HEK293T (cell line): ENCODE results near the gene ICAM4.
A peak's percentile ranks its signal among the peaks of the same experiment; 100 is the strongest.

Experiments used
- CTCF ChIA-PET: fragments of 350-600 bp; formaldehyde crosslinking; extraction: SDS; loops from one replicate; lab custom pipeline; 2021; ENCODE audit warnings: antibody characterized with exemption, inconsistent platforms; lab: Yijun Ruan, JAX
- POLR2A ChIA-PET: fragments of 350-600 bp; formaldehyde crosslinking; extraction: SDS; loops from one replicate; lab custom pipeline; 2020; ENCODE audit warnings: antibody characterized with exemption, inconsistent platforms; lab: Yijun Ruan, JAX
- DNase-seq: peaks from one replicate; pipeline ENCODE4 v3.0.0; 2012; ENCODE audit warnings: mixed read lengths; ENCODE audit errors: extremely low spot score
- ARNT ChIP-seq: fragments of 450-650 bp; IDR thresholded peaks from 2 replicates; pipeline ENCODE4 v1.6.1; 2017; ENCODE audit warnings: mild to moderate bottlenecking
- BHLHE40 ChIP-seq: fragments of 450-650 bp; IDR thresholded peaks from 2 replicates; pipeline ENCODE4 v1.6.1; 2016; ENCODE audit warnings: mild to moderate bottlenecking, moderate library complexity, borderline replicate concordance
- CTBP1 ChIP-seq: fragments of 450-650 bp; IDR thresholded peaks from 2 replicates; pipeline ENCODE4 v1.6.1; 2016; ENCODE audit warnings: borderline replicate concordance
- ELF4 ChIP-seq: fragments of 450-650 bp; IDR thresholded peaks from 2 replicates; pipeline ENCODE4 v1.6.1; 2017; ENCODE audit warnings: antibody characterized with exemption
- FOXA1 ChIP-seq: fragments of 450-650 bp; IDR thresholded peaks from 2 replicates; pipeline ENCODE4 v1.6.1; 2016; ENCODE audit warnings: mild to moderate bottlenecking
- FOXK2 ChIP-seq: fragments of 450-650 bp; IDR thresholded peaks from 2 replicates; pipeline ENCODE4 v1.6.1; 2016; ENCODE audit warnings: mild to moderate bottlenecking
- FOXM1 ChIP-seq: fragments of 450-650 bp; IDR thresholded peaks from 2 replicates; pipeline ENCODE4 v1.6.1; 2017; ENCODE audit warnings: mild to moderate bottlenecking, borderline replicate concordance
- HDGF ChIP-seq: fragments of 450-650 bp; IDR thresholded peaks from 2 replicates; pipeline ENCODE4 v1.6.1; 2017; ENCODE audit warnings: antibody characterized with exemption, borderline replicate concordance
- L3MBTL2 ChIP-seq: fragments of 450-650 bp; conservative IDR thresholded peaks from 2 replicates; pipeline ENCODE4 v1.6.1; 2016; ENCODE audit warnings: mild to moderate bottlenecking
- LEF1 ChIP-seq: fragments of 450-650 bp; IDR thresholded peaks from 2 replicates; pipeline ENCODE4 v1.6.1; 2017; ENCODE audit warnings: mild to moderate bottlenecking, borderline replicate concordance
- NFRKB ChIP-seq: fragments of 450-650 bp; IDR thresholded peaks from 2 replicates; pipeline ENCODE4 v1.6.1; 2016; ENCODE audit warnings: mild to moderate bottlenecking, moderate library complexity
- SP1 ChIP-seq: fragments of 450-650 bp; IDR thresholded peaks from 2 replicates; pipeline ENCODE4 v1.6.1; 2017
- SUZ12 ChIP-seq: fragments of 450-650 bp; IDR thresholded peaks from 2 replicates; pipeline ENCODE4 v1.6.1; 2016; ENCODE audit warnings: mild to moderate bottlenecking
- TARDBP ChIP-seq: fragments of 450-650 bp; IDR thresholded peaks from 2 replicates; pipeline ENCODE4 v1.6.1; 2016
- ZNF384 ChIP-seq: fragments of 450-650 bp; IDR thresholded peaks from 2 replicates; pipeline ENCODE4 v1.6.1; 2016
- TF ChIP-seq, protein P1 (sequence below): fragments of 450-650 bp; IDR thresholded peaks from 2 replicates; pipeline ENCODE4 v1.6.1; 2016

Gene ICAM4

DNA sequence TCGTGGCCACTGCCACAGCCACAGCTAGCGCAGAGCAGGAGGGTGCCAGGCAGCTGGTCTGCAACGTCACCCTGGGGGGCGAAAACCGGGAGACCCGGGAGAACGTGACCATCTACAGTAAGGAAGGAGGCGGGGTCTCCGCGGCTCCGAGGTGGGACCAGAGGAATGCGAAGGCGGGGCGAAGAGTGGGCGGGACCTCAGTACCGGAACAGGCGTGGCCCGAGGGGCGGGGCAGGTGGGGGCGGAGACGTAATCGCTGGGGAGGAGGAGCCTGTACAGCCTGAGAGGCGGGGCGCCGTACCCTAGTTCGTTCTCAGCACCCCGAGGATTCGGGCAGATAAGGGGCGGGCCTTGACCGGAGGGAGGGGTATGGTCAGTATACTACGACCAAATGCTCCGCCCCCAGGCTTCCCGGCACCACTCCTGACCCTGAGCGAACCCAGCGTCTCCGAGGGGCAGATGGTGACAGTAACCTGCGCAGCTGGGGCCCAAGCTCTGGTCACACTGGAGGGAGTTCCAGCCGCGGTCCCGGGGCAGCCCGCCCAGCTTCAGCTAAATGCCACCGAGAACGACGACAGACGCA, 5.5 kb downstream of the ICAM4 start:
- ChIA-PET CTCF (interaction anchor here (0.7 to 1.2 kb wide), 3 partner anchors 12 to 96 kb away, joined by 3 to 5 read pairs (median 3); no protein-coding TSS in a partner anchor), POLR2A (interaction anchor here (1.1 to 1.7 kb wide), 4 partner anchors 23 to 88 kb away, joined by 3 to 10 read pairs (median 4); partner anchors contain the start of genes FDX2, RAVER1 and TYK2)
- DNase-seq = peak; percentile 92
- TF ChIP-seq L3MBTL2 (no peak), SUZ12 (no peak), ZNF384 (no peak), FOXM1 (no peak), HDGF (no peak), SP1 (no peak), LEF1 (no peak), TARDBP (no peak), ELF4 (no peak), NFRKB (no peak), BHLHE40 (no peak), ARNT (no peak), FOXK2 (no peak), CTBP1 (no peak)
- TF ChIP-seq, protein P1, sequence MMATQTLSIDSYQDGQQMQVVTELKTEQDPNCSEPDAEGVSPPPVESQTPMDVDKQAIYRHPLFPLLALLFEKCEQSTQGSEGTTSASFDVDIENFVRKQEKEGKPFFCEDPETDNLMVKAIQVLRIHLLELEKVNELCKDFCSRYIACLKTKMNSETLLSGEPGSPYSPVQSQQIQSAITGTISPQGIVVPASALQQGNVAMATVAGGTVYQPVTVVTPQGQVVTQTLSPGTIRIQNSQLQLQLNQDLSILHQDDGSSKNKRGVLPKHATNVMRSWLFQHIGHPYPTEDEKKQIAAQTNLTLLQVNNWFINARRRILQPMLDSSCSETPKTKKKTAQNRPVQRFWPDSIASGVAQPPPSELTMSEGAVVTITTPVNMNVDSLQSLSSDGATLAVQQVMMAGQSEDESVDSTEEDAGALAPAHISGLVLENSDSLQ = no peak

DNA sequence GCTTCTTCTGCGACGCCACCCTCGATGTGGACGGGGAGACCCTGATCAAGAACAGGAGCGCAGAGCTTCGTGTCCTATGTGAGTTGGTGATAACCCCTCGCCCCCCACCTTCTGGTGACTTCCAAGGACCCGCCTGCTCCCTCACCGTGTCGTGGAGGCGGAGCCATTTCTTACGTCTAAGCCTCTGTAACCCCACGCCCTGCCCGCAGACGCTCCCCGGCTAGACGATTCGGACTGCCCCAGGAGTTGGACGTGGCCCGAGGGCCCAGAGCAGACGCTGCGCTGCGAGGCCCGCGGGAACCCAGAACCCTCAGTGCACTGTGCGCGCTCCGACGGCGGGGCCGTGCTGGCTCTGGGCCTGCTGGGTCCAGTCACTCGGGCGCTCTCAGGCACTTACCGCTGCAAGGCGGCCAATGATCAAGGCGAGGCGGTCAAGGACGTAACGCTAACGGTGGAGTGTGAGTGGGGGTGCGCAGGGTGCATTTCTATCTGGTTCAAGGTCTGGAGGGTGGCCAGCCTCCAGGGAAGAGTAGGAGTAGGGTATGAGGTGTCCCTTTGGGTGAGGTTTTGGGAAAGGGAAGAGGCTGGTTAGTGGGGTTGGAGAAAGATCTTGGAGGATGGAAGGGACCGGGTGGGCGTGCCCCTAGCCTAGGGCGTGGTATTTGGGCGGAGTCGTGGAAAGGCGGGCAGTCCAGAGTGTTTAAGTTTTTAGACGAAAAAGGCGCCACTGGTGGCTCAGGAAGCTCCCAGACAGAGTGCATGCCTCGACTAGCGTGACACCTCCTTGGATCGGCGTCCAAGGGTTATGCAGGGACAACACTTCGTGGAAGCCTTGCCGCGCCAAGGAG, 6.3 kb downstream of the ICAM4 start:
- DNase-seq = no peak
- TF ChIP-seq NFRKB (no peak), CTBP1 (no peak), BHLHE40 (no peak), ZNF384 (no peak), L3MBTL2 (no peak), HDGF (no peak), SP1 (no peak)
- ChIA-PET POLR2A (interaction anchor here (1.1 to 1.7 kb wide), 3 partner anchors 24 to 88 kb away, joined by 3 to 10 read pairs (median 4); partner anchors contain the start of genes RAVER1 and TYK2), CTCF (interaction anchor here (0.7 to 1.2 kb wide), 2 partner anchors 13 to 96 kb away, joined by 3 read pairs; no protein-coding TSS in a partner anchor)

DNA sequence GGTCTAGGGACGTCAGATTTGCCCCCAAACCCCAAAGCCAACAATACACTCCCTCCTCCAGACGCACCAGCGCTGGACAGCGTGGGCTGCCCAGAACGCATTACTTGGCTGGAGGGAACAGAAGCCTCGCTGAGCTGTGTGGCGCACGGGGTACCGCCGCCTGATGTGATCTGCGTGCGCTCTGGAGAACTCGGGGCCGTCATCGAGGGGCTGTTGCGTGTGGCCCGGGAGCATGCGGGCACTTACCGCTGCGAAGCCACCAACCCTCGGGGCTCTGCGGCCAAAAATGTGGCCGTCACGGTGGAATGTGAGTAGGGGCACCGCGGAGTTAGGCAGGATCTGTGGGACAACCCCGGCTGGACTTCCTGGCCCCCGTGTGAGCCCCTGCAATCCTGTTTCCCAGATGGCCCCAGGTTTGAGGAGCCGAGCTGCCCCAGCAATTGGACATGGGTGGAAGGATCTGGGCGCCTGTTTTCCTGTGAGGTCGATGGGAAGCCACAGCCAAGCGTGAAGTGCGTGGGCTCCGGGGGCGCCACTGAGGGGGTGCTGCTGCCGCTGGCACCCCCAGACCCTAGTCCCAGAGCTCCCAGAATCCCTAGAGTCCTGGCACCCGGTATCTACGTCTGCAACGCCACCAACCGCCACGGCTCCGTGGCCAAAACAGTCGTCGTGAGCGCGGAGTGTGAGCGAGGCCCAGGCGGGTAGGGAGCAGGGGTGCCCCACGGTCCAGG, 7.0 kb downstream of the ICAM4 start:
- TF ChIP-seq, protein P1 = no peak
- no peak for TF ChIP-seq ELF4
- TF ChIP-seq HDGF = no peak
- no peak for TF ChIP-seq FOXM1
- POLR2A ChIA-PET = no interaction called here
- no peak for DNase-seq
- CTCF ChIA-PET = no interaction called here

DNA sequence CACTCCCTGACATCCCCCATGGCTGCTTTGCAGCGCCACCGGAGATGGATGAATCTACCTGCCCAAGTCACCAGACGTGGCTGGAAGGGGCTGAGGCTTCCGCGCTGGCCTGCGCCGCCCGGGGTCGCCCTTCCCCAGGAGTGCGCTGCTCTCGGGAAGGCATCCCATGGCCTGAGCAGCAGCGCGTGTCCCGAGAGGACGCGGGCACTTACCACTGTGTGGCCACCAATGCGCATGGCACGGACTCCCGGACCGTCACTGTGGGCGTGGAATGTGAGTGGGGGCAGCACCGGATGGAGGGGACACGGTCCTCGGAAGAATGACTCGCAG, 7.6 kb downstream of the ICAM4 start:
- DNase-seq = no peak
- ChIA-PET CTCF (no interaction called here), POLR2A (no interaction called here)
- TF ChIP-seq, protein P1 = no peak
- TF ChIP-seq FOXA1 (no peak), SP1 (no peak), SUZ12 (no peak), TARDBP (no peak)

DNA sequence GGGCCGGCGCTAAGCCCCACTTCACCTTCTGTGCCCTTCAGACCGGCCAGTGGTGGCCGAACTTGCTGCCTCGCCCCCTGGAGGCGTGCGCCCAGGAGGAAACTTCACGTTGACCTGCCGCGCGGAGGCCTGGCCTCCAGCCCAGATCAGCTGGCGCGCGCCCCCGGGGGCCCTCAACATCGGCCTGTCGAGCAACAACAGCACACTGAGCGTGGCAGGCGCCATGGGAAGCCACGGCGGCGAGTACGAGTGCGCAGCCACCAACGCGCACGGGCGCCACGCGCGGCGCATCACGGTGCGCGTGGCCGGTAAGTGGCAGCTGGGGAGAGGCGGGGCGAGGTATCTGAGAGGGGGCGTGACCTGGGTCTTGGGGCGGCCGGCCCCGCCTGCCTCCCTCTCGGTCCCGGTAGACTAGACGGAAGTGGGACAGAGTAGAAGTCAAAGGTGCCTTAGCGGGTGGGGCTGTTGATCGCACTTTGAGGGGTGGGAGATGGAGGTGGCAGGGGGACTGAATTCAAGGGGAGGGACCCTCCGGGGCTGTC, 8.6 kb downstream of the ICAM4 start:
- TF ChIP-seq HDGF (no peak), ELF4 (no peak), FOXA1 (no peak), LEF1 (no peak), SUZ12 (no peak), SP1 (no peak), ZNF384 (no peak), FOXK2 (no peak), BHLHE40 (no peak), FOXM1 (no peak), L3MBTL2 (no peak), TARDBP (no peak)
- TF ChIP-seq, protein P1 = no peak
- no peak for DNase-seq
- CTCF ChIA-PET = no interaction called here
- POLR2A ChIA-PET = no interaction called here
